AG04450 (cell line): ENCODE data around the gene POLR2J. TPM values are rescaled to one million over a fixed set of nuclear protein-coding genes. Genes with fewer than 3 reads are reported as not detected.

Experiments
- CTCF ChIA-PET: fragments of 300-600, 350-600 bp; formaldehyde crosslinking; extraction: SDS; loops from one replicate; lab custom pipeline; 2022; ENCODE audit warnings: antibody characterized with exemption, inconsistent platforms; lab: Charles Lee
- POLR2A ChIA-PET: fragments of 350-600 bp; formaldehyde crosslinking; extraction: SDS; loops from one replicate; lab custom pipeline; 2021; ENCODE audit warnings: antibody characterized with exemption, inconsistent platforms; lab: Yijun Ruan, JAX
- DNase-seq: peaks from one replicate; pipeline ENCODE4 v3.0.0-alpha.2; 2011; ENCODE audit warnings: low read depth, low spot score
- H3K27ac ChIP-seq: one replicate; pipeline ENCODE4 v1.5.1; 2012; ENCODE audit warnings: low read depth, low read length, control low read depth
- H3K27me3 ChIP-seq: one replicate; pipeline ENCODE4 v1.6.0; 2012; ENCODE audit warnings: low read length; ENCODE audit not compliant: control insufficient read depth, insufficient read depth
- H3K4me3 ChIP-seq: 2 replicates; pipeline ENCODE4 v1.5.1; 2011; ENCODE audit warnings: mild to moderate bottlenecking, low read depth, low read length, control low read depth
- H3K9me3 ChIP-seq: 2 replicates; pipeline ENCODE4 v1.5.1; 2012; ENCODE audit warnings: low read length; ENCODE audit not compliant: control insufficient read depth, insufficient read depth
- CTCF ChIP-seq: IDR thresholded peaks from 2 replicates; pipeline ENCODE4 v1.5.1; 2011; ENCODE audit warnings: low read depth, low read length, control low read depth, inconsistent platforms
- polyA plus RNA-seq: library from polyadenylated mRNA; depleted of rRNA; stranded (reverse); fragments of >200 nt; gene quantifications from 2 replicates; pipeline ENCODE4 v1.2.3, GENCODE V29; 2011

POLR2J gene
- polyA plus RNA-seq, 1 experiment = 55.3 TPM

- Histone ChIP-seq H3K27me3 (no peaks in the 10 kb centered on the region), H3K9me3 (no peaks in the 10 kb centered on the region; the same call in 1 of the 2 replicates), H3K27ac (peak within 1 kb of the TSS; percentile 21), H3K4me3 (peak within 1 kb of the TSS; percentile 71)
- ChIA-PET POLR2A (interaction anchor here (0.7 kb wide), 1 partner anchor 22 kb away, joined by 3 read pairs; no protein-coding TSS in a partner anchor), CTCF (interaction anchor here (2.1 kb wide), 1 partner anchor 34 kb away, joined by 7 read pairs; no protein-coding TSS in a partner anchor)
- no peak for TF ChIP-seq CTCF
- DNase-seq = no peak
Observed at GRCh38 chr7:102433219-102434038, 45.3 kb downstream of the POLR2J start, which contains the start of gene ORAI2. ORAI2 (plus strand) TSS chr7:102433575; CDS start chr7:102438957, 5,382 bp downstream.

GRCh38 chr7:102432442-102433218, 46.1 kb downstream of the POLR2J start:
- TF ChIP-seq CTCF = no peak
- H3K27ac ChIP-seq = peak overlapping the region; percentile 21
- H3K27me3 ChIP-seq = no peaks in the 10 kb centered on the region
- CTCF ChIA-PET = no interaction called here
- H3K9me3 ChIP-seq = no peaks in the 10 kb centered on the region; the same call in 1 of the 2 replicates
- DNase-seq = no peak
- peak overlapping the region; percentile 70 for H3K4me3 ChIP-seq
- POLR2A ChIA-PET = interaction anchor here (0.7 kb wide), 2 partner anchors 9 to 883 kb away, joined by 4 read pairs; no protein-coding TSS in a partner anchor

GRCh38 chr7:102431617-102432298, 47.0 kb downstream of the POLR2J start:
- ChIA-PET CTCF (no interaction called here), POLR2A (interaction anchor here (0.7 kb wide), 1 partner anchor 882 kb away, joined by 4 read pairs; no protein-coding TSS in a partner anchor)
- Histone ChIP-seq H3K27me3 (no peaks in the 10 kb centered on the region), H3K27ac (no peak overlapping the region), H3K4me3 (no peak overlapping the region), H3K9me3 (no peaks in the 10 kb centered on the region; the same call in 1 of the 2 replicates)
- DNase-seq = no peak
- TF ChIP-seq CTCF = no peak

GRCh38 chr7:102429141-102429899, 49.4 kb downstream of the POLR2J start:
- CTCF ChIA-PET = no interaction called here
- H3K27ac ChIP-seq = no peak overlapping the region
- H3K27me3 ChIP-seq = no peaks in the 10 kb centered on the region
- TF ChIP-seq CTCF = no peak
- POLR2A ChIA-PET = no interaction called here
- H3K9me3 ChIP-seq = no peaks in the 10 kb centered on the region; the same call in 1 of the 2 replicates
- no peak for DNase-seq
- H3K4me3 ChIP-seq = no peak overlapping the region
